ENCODE measurements around the gene NPM3. TPM values are rescaled to one million over a fixed set of nuclear protein-coding genes. Genes with fewer than 3 reads are reported as not detected.

Gene NPM3
- total RNA-seq, 1 donor from 2014 or later: 39.3 TPM

- H3K36me3 Mint-ChIP-seq (ENCODE audit: insufficient read depth): no peaks in the 10 kb centered on the region
- TF ChIP-seq CTCF (IDR thresholded peaks at IDR 0.05; ENCODE audit: unreplicated experiment): no peak
- H3K27ac Mint-ChIP-seq: no peak overlapping the region
- peaks cover 24% of the 10 kb centered on the region for H3K27me3 Mint-ChIP-seq
- H3K4me1 Mint-ChIP-seq (ENCODE audit: low read depth): peaks cover 6% of the 10 kb centered on the region
- no peak overlapping the region for H3K4me3 Mint-ChIP-seq (ENCODE audit: low read depth)
- no peak for DNase-seq (ENCODE audit: low spot score, unreplicated experiment)
- no peaks in the 10 kb centered on the region for H3K9me3 Mint-ChIP-seq (ENCODE audit: low read depth)
Measured at GRCh38 chr10:101741938-101742337, 41.3 kb downstream of the NPM3 start.

- Mint-ChIP-seq H3K27me3 (peaks cover 23% of the 10 kb centered on the region), H3K4me3 (ENCODE audit: low read depth) (no peak overlapping the region), H3K4me1 (ENCODE audit: low read depth) (no peaks in the 10 kb centered on the region), H3K9me3 (ENCODE audit: low read depth) (no peaks in the 10 kb centered on the region), H3K27ac (no peak overlapping the region), H3K36me3 (ENCODE audit: insufficient read depth) (no peaks in the 10 kb centered on the region)
- DNase-seq (ENCODE audit: low spot score, unreplicated experiment): no peak
- TF ChIP-seq CTCF (IDR thresholded peaks at IDR 0.05; ENCODE audit: unreplicated experiment): no peak
Measured at GRCh38 chr10:101736666-101737065, 46.6 kb downstream of the NPM3 start.

- Mint-ChIP-seq H3K27me3 (peaks cover 12% of the 10 kb centered on the region), H3K4me3 (ENCODE audit: low read depth) (no peak overlapping the region), H3K36me3 (ENCODE audit: insufficient read depth) (no peaks in the 10 kb centered on the region), H3K27ac (no peak overlapping the region), H3K9me3 (ENCODE audit: low read depth) (no peaks in the 10 kb centered on the region), H3K4me1 (ENCODE audit: low read depth) (peaks cover 2% of the 10 kb centered on the region)
- DNase-seq (ENCODE audit: low spot score, unreplicated experiment): no peak
- TF ChIP-seq CTCF (IDR thresholded peaks at IDR 0.05; ENCODE audit: unreplicated experiment): no peak
Measured at GRCh38 chr10:101732096-101732495, 51.1 kb downstream of the NPM3 start.

Other genes starting within 250 kb of the NPM3 start
- gene POLL, start 195.2 kb downstream of the NPM3 start, total RNA-seq: 49.3 and 55.9 TPM in 2 replicates
- 27.4 and 36.9 TPM in 2 replicates for gene DPCD, start 195.1 kb downstream of the NPM3 start, total RNA-seq
- 70.7 and 73.3 TPM in 2 replicates for gene FBXW4, start 88.3 kb downstream of the NPM3 start, total RNA-seq
- gene FGF8, start 7.3 kb downstream of the NPM3 start, total RNA-seq: 0.69 and 2.4 TPM in 2 replicates
- gene OGA, start 35.0 kb upstream of the NPM3 start, total RNA-seq: 138 and 148 TPM in 2 replicates
- gene KCNIP2, start 60.4 kb upstream of the NPM3 start, total RNA-seq: 4.4 and 5.5 TPM in 2 replicates